HG03354 (cell line): ENCODE data around the gene TEX14.

Experiments
- ATAC-seq: cut with Tn5 transposase; IDR thresholded peaks from one replicate; pipeline ENCODE4 v1.9.1; 2021; ENCODE audit warnings: mild to moderate bottlenecking; ENCODE audit not compliant: unreplicated experiment, poor library complexity, severe bottlenecking

The TEX14 gene

GRCh38 chr17:58513267-58513964 lies 178.4 kb downstream of the TEX14 start:
- no peak for ATAC-seq

DNA sequence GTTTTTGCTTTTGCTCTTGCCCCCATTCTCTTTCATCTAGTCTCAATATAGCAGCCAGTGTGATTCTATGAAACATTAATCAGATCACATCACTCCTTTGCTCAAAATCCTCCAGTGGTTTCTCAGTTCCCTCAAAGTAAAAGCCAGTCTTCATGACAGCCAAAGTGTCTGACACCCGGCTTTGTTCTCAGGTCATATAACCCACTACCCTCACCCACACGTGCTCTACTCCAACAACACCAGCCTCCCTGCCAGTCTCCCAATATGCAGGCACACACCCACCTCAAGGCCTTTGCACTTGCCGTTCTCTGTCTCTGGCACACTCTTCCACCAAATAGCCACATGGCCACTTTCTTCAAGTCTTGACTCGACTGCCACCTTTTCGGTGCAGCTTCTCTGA lies 181.8 kb downstream of the TEX14 start:
- ATAC-seq, result no peak

DNA sequence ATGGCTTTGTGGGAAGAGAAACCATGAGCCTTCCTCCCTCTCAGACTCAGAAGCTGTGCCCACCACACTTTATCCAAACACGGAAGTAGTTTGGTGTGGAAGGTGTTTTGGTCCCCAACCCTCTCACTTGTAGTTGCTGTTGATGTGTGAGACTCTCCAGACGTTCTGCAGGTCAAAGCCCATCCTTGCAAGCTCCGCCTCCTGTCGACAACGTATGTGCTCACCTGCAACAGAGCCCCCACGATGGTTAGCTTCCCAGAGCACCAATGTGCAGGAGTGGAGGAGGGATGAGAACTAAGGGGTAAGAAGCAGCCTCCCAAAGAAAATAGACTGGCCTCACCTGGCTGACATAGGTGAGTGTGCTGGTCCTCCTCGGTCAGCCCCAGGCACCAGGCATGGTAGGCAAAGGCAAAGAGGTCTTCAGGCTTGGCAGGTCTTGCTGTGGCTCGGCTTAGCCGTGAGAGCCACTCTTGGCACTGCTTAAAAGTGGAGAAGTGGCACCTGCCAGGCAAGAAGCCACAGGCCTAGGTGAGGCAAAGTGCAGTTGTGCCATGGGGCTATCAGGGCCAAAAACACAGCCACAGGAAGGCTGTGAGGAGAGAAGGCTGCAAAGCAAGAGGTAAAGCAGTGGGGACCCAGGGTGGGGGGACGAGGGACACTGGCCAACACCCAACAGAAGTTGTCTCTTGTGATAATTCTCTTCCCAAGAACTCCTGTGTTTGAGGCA lies 183.3 kb downstream of the TEX14 start:
- ATAC-seq, result no peak

DNA sequence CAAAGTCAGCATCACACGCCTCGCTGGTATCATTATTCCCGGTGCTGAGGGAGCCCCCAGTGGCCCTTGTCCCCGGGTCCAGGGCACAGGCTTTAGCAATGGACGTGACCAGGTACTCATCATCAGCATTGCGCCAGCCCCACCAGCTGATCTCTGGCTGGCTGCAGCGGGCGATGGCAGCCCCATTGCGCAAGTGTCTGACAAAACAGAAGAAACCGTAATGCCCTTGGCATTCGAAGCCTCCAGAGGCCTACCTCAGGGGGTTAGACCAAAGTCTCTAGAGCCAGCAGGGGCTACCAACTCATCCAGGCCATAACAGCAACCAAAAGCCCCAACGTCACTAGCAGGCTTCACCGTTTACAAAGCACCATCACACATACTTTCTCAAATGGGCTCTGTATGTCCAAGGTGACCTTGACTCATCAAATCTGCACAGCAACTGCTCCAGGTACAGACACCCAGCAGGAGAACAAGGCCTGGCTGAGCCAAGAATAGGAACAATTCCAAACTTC lies 184.7 kb downstream of the TEX14 start:
- no peak for ATAC-seq
